Epithelial cell of esophagus (primary cell): ENCODE data around the gene NRXN3.
A peak's percentile ranks its signal among the peaks of the same experiment; 100 is the strongest.

Experiments used
- DNase-seq: peaks from one replicate; pipeline ENCODE4 v3.0.0; 2010; ENCODE audit warnings: low read depth
- H3K4me3 ChIP-seq: 2 replicates; pipeline ENCODE4 v1.5.1; 2011; ENCODE audit warnings: mild to moderate bottlenecking, low read length, control low read depth
- CTCF ChIP-seq: IDR thresholded peaks from 2 replicates; pipeline ENCODE4 v1.5.1; 2011; ENCODE audit warnings: low read depth, mild to moderate bottlenecking, low read length, control low read depth, inconsistent platforms; ENCODE audit not compliant: insufficient read depth; ENCODE audit errors: missing control alignments

The NRXN3 gene

GRCh38 chr14:78248501-78249090, 78.4 kb downstream of the NRXN3 start:
- no peak overlapping the region for H3K4me3 ChIP-seq
- no peak for DNase-seq
- TF ChIP-seq CTCF = no peak

GRCh38 chr14:78251308-78251707, 81.1 kb downstream of the NRXN3 start:
- H3K4me3 ChIP-seq = no peak overlapping the region
- no peak for DNase-seq
- no peak for TF ChIP-seq CTCF

GRCh38 chr14:78253986-78254385, 83.8 kb downstream of the NRXN3 start:
- DNase-seq = peak; percentile 92
- TF ChIP-seq CTCF = no peak
- H3K4me3 ChIP-seq = no peak overlapping the region

DNA sequence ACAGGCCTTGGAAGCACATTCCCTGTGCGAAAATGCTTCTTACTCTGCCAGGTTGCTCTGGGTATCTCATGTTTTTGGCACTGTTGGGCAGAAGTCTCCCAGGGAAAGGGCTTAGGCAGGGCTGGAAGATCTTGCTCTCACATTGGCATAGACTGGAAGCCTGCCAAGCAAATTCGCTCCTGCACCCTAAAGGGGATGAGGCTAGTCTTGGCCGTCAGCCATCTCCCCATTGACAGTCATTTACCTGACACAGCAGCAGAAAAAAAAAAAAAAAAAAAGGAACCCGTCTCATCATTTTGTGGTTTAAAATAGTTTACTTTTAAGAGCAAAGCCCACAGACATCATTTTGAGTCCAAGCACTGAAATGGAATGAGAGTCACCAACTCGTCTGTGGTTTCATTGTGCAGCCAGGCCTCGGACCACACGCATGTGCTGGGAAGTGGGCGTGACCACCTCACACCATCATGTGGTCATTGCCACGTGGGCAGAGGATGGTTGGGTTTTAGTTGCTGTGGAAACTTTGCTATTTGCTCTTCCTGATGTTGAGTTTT, 84.8 kb downstream of the NRXN3 start:
- DNase-seq = peak; percentile 85
- TF ChIP-seq CTCF = no peak
- H3K4me3 ChIP-seq = no peak overlapping the region

DNA sequence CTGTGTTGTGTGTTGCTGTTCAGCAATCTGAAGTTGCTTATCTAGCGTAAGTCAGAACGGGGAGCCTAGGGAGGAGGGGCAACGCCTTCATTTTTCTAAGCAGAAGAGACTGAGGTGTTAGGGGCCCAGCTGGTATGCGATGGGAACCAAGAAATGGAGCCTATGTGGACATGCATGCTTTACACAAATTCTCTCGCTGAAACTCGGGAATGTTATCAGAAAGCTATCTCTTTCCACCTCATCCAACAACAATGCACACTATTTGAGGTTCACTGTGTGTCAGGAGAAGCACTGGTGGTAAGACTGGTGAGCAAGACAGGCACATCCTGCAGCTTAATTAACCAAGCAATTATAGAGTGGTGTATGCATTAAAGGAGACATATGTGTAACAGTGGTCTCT, 89.7 kb downstream of the NRXN3 start:
- TF ChIP-seq CTCF = no peak
- no peak for DNase-seq
- no peak overlapping the region for H3K4me3 ChIP-seq

- DNase-seq = peak; percentile 22
- no peak for TF ChIP-seq CTCF
- no peak overlapping the region for H3K4me3 ChIP-seq
Observed at GRCh38 chr14:78278464-78279250, 108.5 kb downstream of the NRXN3 start.
